SW480 (cell line): Measurements from ENCODE around the gene ATRAID.
A peak's percentile ranks its signal among the peaks of the same experiment; 100 is the strongest.

Experiments
- DNase-seq: peaks from one replicate; pipeline ENCODE4 v3.0.0-alpha.2; 2016; ENCODE audit warnings: low spot score

Gene ATRAID

DNA sequence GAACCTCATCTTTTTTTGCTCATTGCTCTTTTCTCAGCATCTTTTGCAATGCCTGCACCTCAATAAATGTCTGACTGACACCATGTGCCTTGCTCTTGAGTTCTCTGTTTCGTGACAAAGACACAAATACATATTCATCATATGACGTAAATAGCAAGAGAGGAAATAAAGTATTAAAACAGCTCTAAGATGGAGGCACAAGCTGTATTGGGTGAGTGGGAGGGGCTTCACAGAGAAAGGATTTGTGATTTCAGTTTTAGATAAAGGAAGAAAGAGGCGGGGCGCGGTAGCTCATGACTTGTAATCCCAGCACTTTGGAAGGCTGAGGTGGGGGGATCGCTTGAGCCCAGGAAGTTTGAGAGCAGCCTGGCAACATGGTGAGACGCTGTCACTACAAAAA is 8.2 kb downstream of the ATRAID start:
- no peak for DNase-seq

DNA sequence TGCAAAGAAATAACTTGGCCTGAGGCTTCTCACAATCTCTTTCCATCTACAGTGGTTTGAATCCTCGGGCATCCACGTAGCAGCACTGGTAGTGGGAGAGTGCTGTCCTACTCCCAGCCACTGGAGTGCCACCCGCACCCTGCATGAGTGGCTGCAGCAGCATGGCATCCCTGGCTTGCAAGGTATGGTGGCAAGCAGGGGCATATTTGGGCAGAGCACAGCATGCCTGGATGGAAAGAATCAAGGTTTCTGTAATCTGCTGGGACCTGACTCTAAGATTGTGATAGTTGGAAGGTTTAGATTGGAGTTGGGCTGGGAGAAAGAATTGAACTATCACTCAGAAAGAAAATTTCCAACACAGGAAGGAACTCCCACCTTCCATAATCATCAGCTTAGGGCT is 9.3 kb downstream of the ATRAID start:
- DNase-seq = no peak

DNA sequence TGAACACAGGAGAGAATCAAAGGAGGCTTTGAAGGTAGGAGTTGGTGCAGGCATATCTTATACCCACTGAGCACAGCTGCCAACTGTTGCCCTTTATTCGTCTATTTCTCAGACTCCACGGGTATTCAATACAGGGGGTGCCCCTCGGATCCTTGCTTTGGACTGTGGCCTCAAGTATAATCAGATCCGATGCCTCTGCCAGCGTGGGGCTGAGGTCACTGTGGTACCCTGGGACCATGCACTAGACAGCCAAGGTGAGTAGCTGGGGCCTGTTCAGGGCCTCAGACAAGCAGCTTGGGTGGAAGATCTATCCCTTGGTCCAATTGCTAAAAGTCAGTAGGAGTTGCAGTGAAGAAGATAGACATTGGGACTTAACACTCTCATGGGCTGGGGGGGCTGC is 10.6 kb downstream of the ATRAID start:
- no peak for DNase-seq

DNA sequence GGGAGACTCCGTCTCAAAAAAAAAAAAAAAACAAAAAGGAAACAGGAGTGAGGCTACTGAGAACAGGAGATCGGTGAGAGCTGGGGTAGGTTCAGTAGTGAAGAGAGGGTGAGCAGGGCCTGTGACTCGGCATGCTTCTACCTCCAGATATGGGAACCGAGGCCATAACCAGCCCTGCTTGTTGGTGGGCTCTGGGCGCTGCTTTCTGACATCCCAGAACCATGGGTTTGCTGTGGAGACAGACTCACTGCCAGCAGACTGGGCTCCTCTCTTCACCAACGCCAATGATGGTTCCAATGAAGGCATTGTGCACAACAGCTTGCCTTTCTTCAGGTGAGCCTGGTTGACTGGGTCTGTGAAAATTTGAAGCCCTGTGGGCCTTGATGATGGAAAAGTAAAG is 11.6 kb downstream of the ATRAID start:
- no peak for DNase-seq

DNA sequence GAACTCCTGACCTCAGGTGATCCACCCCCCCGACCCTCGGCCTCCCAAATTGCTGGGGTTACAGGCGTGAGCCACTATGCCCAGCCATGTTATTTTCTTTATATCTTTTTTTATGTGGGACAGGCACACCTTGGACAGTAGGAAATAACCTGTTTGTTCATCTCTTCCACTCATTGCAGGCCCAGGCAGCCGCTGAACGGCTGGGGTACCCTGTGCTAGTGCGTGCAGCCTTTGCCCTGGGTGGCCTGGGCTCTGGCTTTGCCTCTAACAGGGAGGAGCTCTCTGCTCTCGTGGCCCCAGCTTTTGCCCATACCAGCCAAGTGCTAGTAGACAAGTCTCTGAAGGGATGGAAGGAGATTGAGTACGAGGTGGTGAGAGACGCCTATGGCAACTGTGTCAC is 13.7 kb downstream of the ATRAID start:
- no peak for DNase-seq

DNA sequence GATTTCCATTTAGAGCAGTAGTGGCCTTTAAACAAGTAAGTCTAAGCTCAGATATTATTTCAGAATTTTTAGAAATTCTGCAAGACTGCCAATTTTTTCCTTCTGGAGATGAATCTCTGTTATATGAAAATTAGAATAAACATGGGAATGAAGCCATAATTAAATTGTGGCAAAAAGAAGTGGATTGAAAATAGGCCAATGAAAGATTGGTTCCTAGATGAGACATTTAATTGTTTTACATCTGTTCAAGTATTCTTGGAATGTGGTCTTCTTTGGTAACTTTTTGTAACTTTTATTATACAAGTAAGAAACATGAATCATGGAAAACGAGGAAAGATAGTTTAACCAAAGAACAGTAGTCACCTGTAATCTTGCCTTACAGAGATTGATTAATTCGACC is 15.7 kb downstream of the ATRAID start:
- no peak for DNase-seq

DNA sequence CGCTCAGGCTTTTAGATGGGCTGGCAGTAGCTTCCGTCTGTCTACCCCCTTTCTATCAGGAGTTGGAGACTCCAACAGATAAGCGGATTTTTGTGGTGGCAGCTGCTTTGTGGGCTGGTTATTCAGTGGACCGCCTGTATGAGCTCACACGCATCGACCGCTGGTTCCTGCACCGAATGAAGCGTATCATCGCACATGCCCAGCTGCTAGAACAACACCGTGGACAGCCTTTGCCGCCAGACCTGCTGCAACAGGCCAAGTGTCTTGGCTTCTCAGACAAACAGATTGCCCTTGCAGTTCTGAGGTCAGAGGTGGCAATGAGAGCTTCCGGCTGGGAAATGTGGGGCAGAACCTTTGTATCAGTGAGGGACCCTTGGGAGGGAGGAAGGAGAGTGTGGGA is 20.1 kb downstream of the ATRAID start:
- no peak for DNase-seq

DNA sequence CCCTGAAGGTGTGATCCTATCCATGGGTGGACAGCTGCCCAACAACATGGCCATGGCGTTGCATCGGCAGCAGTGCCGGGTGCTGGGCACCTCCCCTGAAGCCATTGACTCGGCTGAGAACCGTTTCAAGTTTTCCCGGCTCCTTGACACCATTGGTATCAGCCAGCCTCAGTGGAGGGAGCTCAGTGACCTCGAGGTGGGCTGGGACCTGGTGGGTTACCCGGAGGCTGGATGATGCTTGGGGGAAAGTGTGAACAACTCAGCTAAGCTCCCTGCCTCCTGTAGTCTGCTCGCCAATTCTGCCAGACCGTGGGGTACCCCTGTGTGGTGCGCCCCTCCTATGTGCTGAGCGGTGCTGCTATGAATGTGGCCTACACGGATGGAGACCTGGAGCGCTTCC is 21.5 kb downstream of the ATRAID start:
- no peak for DNase-seq

DNA sequence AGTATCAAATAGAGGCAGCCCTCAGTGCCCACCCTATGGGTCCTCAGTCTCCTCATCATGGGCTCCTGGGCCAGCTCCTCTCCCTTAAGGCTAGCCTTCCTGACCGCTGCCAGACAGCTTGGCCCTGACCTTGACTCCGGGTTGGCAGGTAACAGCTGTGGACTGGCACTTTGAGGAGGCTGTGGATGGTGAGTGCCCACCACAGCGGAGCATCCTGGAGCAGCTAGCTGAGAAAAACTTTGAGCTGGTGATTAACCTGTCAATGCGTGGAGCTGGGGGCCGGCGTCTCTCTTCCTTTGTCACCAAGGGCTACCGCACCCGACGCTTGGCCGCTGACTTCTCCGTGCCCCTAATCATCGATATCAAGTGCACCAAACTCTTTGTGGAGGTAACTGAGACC is 24.3 kb downstream of the ATRAID start:
- DNase-seq = no peak

DNA sequence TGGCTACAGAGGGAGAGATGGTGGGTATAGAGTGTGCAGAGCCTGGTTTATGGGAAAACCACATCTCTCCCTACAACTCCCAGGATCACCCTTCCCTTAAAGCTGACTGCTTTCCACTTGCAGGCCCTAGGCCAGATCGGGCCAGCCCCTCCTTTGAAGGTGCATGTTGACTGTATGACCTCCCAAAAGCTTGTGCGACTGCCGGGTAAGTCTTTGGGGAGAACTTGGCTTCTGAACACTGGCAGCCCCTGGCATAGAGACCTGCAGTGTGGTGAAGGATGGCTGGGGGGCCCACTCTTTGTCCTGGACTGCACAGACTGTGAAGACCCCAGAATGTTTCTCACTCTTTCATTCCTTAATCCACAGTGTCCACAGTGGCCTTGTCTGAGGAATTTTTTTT is 24.8 kb downstream of the ATRAID start:
- no peak for DNase-seq

DNA sequence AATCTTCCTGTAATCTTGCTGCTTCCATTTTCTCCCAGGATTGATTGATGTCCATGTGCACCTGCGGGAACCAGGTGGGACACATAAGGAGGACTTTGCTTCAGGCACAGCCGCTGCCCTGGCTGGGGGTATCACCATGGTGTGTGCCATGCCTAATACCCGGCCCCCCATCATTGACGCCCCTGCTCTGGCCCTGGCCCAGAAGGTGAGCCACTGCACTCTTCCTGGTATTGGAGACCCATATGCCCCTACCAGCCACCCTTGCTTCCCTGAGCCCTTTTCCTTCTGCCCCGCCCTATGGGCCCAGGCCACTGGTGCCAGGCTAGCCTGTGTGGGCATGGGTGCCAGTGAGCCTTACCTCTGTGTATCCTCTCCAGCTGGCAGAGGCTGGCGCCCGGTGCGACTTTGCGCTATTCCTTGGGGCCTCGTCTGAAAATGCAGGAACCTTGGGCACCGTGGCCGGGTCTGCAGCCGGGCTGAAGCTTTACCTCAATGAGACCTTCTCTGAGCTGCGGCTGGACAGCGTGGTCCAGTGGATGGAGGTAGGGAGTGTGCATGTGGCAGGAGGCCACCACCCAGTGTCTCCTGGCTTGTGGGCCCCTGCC is 25.6 kb downstream of the ATRAID start:
- DNase-seq = no peak

DNA sequence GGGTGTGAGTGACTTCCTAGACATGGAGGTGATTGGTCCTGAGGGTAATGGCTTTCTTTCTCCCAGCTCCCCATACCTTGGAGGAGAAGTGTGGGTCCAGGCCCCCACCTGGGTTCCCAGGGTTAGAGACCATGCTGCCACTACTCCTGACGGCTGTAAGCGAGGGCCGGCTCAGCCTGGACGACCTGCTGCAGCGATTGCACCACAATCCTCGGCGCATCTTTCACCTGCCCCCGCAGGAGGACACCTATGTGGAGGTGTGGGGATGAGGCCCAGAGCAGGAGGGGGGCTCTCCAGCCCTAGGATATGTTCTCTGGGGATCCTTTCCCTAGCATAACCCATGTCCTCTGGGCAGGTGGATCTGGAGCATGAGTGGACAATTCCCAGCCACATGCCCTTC is 27.1 kb downstream of the ATRAID start:
- no peak for DNase-seq

DNA sequence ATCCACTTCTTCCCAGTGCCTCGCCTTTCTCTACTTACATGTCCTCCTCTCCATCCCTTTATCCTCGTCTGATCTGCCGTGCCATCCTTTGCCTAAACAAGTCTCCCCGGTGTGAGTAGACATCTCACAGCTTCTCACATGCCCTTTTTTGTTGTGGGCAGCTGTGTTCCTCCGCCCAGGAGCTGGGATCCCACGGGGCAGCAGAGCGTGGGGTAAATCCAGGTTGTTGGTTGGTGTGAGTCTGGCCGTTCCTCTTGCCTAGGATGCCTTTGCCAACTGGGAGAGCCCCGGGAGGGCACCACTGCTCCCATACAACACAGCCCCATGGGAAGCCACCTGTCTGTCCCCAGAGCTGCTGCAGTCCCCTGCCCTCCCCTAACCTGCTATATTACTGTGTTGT is 28.6 kb downstream of the ATRAID start:
- no peak for DNase-seq

DNA sequence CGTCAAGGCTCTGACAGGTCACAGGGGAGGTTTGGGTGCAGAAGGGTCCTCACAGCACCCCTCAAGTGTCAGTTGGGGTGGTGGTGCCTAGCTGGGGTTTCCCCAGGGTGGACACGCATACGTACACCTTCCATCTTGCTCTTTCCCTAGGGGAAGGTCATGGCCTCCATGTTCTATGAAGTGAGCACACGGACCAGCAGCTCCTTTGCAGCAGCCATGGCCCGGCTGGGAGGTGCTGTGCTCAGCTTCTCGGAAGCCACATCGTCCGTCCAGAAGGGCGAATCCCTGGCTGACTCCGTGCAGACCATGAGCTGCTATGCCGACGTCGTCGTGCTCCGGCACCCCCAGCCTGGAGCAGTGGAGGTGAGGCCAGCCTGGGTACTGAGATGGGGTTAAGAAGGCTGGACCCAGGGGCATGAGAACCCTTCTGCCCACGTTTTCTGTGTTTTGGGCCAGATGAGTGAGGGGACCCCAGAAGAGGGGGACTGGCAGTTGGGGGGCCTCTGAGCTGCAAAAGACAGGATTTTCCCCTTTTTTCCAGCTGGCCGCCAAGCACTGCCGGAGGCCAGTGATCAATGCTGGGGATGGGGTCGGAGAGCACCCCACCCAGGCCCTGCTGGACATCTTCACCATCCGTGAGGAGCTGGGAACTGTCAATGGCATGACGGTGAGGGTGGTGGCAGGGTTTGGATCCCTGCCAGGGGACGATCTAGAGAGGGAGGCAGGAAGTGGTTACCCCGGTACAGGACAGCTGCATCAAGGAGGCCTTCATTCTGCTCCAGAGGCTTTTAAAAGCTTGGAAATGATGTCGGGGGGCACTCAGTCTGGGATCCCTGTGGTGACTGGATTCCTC is 30.1 kb downstream of the ATRAID start:
- no peak for DNase-seq

DNA sequence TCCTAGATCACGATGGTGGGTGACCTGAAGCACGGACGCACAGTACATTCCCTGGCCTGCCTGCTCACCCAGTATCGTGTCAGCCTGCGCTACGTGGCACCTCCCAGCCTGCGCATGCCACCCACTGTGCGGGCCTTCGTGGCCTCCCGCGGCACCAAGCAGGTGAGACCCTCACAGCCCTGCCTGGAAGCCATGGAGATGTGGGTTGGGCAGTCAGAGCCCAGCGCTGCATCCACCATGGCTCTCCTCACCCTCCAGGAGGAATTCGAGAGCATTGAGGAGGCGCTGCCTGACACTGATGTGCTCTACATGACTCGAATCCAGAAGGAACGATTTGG is 30.7 kb downstream of the ATRAID start:
- DNase-seq = no peak

DNA sequence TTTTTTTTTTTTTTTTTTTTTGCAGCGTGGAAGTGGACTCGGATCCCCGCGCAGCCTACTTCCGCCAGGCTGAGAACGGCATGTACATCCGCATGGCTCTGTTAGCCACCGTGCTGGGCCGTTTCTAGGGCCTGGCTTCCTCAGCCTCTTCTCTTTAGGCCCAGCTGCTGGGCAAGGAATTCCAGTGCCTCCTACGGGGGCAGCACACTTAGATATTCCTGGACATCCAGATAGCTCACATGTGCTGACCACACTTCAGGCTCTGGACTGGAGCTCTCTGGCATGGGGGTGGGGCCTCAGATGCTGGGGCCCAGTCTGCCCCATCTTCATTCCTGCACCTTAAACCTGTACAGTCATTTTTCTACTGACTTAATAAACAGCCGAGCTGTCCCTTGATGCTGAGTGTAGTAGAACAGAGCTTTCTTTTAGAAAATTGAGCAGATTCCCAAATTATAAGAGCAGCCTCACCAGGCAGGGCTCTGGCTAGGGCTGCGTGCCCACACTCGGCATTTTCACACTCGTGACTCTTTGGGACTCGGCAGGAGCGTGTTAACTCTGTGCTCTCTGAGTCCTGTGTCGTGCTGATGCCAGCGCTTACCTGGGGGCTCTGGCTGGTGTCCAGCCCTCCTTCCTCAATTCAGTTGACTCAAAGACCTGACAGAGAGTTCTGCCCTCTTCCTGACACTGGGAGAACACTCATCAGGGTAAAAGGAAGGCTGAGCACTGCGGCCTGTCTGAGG is 31.7 kb downstream of the ATRAID start:
- DNase-seq = no peak

DNA sequence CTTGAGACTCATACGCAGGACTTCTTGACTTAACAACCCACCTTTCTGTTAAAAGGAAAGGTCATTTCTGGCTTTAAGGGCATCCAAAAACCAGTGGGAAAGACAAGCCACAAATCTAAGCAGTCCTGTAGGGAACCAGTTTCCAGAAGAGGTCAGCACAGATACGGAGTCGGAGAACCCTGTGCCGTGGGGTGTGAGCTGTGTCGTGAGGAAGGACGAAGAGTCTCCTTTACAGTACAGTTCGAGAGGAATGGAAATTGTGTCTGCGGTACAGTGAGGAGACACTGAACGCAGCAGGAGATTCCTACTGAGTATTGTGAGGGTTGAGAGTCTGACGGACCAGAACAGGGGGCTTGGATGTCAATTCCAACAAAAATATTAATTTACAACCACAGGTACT is 33.3 kb downstream of the ATRAID start:
- DNase-seq = no peak

DNA sequence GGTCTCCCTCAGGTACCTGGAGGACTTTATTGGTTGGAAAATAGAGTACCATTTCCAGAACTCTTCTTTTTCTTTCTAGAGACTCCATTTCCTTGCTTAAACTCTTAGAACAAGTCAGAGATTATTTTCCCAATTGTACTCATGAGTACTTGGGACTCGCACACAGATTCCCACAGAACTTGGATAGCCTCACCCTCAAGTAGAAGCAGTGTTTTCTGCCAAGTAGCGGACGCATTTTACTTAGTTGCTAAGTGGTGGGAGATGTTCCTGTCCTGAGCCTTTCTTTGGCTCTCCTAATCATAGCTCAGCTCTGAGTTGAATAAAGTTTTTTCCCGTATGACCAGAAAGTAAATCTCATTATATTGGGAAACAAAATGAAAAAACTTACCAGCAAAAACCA is 33.8 kb downstream of the ATRAID start:
- no peak for DNase-seq

DNA sequence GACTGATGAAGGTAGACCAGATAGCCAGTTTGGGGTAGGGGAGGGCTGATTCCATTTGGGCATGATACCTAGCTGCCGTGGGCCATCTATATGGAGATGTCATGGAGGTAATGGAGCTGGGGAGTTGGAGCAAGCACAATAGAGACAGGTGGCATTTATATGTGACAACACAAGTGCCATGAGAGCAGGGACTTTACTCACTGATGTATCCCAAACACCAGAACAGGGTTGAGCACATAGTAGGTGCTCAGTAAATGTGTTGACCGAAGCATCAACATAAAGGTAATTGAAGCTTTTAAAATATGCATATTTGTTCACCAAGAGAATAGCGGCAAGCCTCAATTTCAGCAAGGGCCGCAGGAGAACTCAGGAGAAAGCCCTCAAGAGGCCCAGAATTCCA is 36.1 kb downstream of the ATRAID start:
- DNase-seq = no peak

DNA sequence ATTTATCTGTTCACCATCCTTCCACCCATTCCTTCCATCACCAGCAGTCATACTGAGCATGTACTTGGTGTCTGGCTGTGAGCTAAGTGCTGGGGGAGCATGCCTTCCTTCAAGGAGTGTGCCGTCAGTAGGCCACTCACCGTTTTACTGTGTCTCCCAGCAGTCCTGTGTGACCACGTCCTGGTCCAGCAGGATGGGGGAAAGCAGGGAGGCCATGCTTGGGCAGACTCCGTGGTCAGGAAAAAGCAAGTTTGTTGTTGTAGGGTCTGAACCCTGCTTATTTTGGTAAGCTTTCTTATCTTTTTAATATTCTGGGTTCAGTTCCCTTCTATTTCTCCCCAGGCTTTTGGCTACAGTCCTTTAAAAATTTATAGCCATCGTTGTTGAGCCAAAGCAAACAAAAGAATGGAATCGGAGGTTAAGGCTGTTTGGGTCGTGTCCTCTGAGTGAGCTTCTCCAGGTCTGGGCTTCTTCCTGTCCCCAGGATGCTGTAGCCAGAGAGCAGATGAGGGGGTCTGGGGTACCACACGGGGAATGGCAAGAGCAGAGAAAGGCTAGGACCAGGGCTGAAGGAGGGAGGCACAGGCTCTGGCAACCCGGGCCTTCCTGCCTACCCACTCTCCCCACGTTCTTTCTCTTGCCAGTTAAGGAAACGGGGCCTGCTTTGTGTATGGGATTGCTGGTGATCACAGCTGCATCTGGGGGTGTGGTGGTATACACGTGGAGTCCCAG is 37.5 kb downstream of the ATRAID start:
- no peak for DNase-seq

DNA sequence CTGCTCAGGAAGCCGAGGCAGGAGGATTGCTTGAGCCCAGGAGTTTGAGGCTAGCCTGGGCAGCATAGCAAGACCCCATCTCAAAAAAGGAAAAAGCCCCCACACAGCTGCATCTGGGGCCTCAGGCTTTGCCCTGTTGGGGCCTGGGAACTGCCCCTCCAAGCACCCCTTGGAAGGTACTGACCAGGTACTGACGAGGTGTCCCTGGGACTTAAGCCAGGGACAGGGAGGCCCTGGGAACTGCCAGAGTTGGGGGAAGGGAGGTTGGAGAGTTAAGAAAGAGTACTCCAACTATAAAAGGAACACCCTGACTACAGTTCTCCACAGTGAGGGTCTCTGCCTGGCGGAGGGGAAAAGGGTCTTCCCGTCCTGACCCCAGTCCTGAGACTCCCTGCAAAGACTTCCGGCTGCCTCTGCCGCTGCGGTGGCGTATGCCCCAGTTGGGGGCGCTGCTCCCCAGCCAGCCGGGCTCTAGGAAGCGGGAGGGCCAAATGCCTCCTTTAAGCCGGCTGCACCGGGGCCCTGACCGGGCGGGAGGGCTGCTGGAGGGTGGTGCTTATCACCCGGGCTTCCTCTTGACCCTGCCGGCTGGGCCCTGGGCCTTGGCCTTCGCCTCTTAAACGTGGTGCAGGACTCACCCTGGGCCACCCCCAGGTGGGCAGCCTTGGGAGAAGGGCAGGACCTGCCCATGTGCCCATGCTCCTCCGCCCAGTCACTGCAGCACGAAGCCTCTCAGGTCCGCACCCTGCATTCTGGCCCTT is 38.2 kb downstream of the ATRAID start:
- peak; percentile 50 for DNase-seq
